Measurements from ENCODE around the gene TENM4. TPM values are rescaled to one million over a fixed set of nuclear protein-coding genes. Genes with fewer than 3 reads are reported as not detected.

TENM4 gene
- total and polyA plus RNA-seq, 10 of the 15 experiments (the other 5 are each of a cell fraction or from before 2014, with no cell fraction given): 0.03 to 0.12 (median 0.06) TPM; not detected in 7

GRCh38 chr11:78846269-78846668, 594.6 kb downstream of the TENM4 start:
- no peaks in the 10 kb centered on the region for H3K36me3 ChIP-seq (ENCODE audit: control insufficient read depth in 2 of 2, insufficient read depth in 2 of 2, low read length in 1 of 2)
- no peak overlapping the region for H2AFZ ChIP-seq (ENCODE audit: control insufficient read depth, low read depth, low read length)
- no peak overlapping the region for H3K9ac ChIP-seq (ENCODE audit: control insufficient read depth, insufficient read depth, low read length)
- RAD21 ChIA-PET (ENCODE audit: unreplicated experiment): no interaction called here
- H3K4me2 ChIP-seq (ENCODE audit: control insufficient read depth, insufficient read depth): no peak overlapping the region
- ATAC-seq (no peak), FAIRE-seq (no peak), DNase-seq (ENCODE audit: low read depth, low spot score) (no peak)
- no peaks in the 10 kb centered on the region for H3K79me2 ChIP-seq (ENCODE audit: control insufficient read depth, insufficient read depth, low read length)
- intact Hi-C loops (cut with micrococcal nuclease; ENCODE audit: unreplicated experiment) (no loop called here), in situ Hi-C loops (cut with MboI) (no loop called here)
- H3K9me3 ChIP-seq (replicated peaks; ENCODE audit: control insufficient read depth, insufficient read depth, low read length): no peaks in the 10 kb centered on the region
- SMC1A ChIA-PET (ENCODE audit: uncharacterized antibody, unreplicated experiment): no interaction called here
- CTCF ChIA-PET: no interaction called here
- POLR2A ChIA-PET: no interaction called here
- no TSS peak for BruUV-seq (replicated peaks)
- H3K4me3 ChIP-seq: no peak overlapping the region
- H3K27ac ChIP-seq (ENCODE audit: control insufficient read depth, insufficient read depth): no peak overlapping the region
- H4K20me1 ChIP-seq (ENCODE audit: control insufficient read depth, insufficient read depth): no peaks in the 10 kb centered on the region
- H3K4me1 ChIP-seq (ENCODE audit: control insufficient read depth, insufficient read depth, low read length): no peaks in the 10 kb centered on the region
- peaks cover 0 to 2% of the 10 kb centered on the region in 2 experiments; a peak in 2 of 4 replicates for H3K27me3 ChIP-seq (replicated peaks in 1 of 2; ENCODE audit: control insufficient read depth in 2 of 2, insufficient read depth in 2 of 2, low read length in 1 of 2)
- WGBS (ENCODE audit: insufficient coverage, insufficient replicate concordance, low lambda C conversion rate, missing lambda C conversion rate): 0% methylated on average over 5 of the region's 5 CpGs
- TF ChIP-seq MLLT1 (IDR thresholded peaks at IDR 0.05) (no peak), USF2 (IDR thresholded peaks at IDR 0.05; ENCODE audit: borderline replicate concordance, low read depth, low read length) (no peak), RELB (IDR thresholded peaks at IDR 0.05; ENCODE audit: low read depth) (no peak), SP1 (IDR thresholded peaks at IDR 0.05; ENCODE audit: low read depth, low read length) (no peak), EGR1 (IDR thresholded peaks at IDR 0.05; ENCODE audit: borderline replicate concordance in 1 of 2, low read depth in 2 of 2, low read length in 2 of 2) (no peak), MTA2 (IDR thresholded peaks at IDR 0.05; ENCODE audit: low read depth) (no peak), USF1 (IDR thresholded peaks at IDR 0.05; ENCODE audit: borderline replicate concordance, extremely low read length, insufficient read depth, low read depth, low read length) (no peak), POLR2A (IDR thresholded peaks at IDR 0.05; ENCODE audit: low read depth, low read length) (no peak), CBX3 (IDR thresholded peaks at IDR 0.05; ENCODE audit: borderline replicate concordance, low read depth) (no peak), BACH1 (IDR thresholded peaks at IDR 0.05; ENCODE audit: borderline replicate concordance) (no peak), ATF3 (IDR thresholded peaks at IDR 0.05; ENCODE audit: borderline replicate concordance, extremely low read depth, low read depth, low read length) (no peak)
